Fibroblast of skin of left quadriceps (primary cell): ENCODE results near the gene KIF7.
A peak's percentile ranks its signal among the peaks of the same experiment; 100 is the strongest.

Experiments
- DNase-seq, 2 experiments: peaks; one replicate each; pipeline ENCODE4 v3.0.0-alpha.2; 2013; ENCODE audit warnings: low read depth in 2 of 2

Gene KIF7

DNA sequence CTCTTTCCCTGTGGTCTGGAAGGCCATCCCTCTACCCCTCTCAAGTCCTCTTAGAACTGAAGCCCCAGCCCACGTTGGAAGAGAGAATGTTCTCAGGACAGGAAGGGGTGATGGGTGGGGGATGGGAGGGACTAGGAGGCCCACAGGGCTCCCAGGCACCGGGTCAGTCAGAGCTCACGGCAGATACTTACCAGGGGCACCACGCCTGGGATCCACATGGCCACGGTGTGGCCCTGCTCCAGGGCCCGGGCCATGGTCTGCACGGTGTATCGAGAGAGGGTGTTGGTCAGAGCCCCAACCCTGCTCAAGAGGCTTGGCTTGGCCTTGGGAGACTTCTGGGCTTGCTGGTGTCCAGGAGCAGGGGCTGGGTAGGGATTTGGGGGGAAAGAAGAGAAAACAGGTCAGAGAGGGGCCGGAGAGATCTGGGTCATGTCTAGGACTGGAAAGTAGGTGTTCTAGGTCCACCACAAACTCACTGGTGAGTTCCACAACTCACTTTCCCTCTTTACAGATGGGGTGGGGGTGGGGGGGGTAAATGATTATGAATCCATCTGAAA is 14.1 kb upstream of the KIF7 start:
- no peak for DNase-seq

DNA sequence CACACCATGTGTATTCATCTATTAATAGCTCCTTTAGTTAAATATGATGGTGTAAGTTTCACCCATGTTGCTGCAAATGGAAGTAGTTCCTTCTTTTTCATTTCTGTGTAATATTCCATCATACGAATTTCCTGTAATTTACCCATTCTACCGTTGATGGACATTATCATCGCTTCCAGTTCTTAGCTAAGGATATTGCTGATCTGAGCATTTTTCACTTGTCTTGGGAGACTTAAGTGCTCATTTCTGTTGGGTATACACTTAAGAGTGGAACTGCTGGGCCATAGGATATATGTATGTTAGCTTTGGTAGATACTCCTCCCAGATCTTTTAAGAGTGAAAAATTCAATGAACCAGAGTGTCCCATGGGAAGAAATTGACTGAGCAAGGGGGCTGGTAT is 12.9 kb upstream of the KIF7 start:
- DNase-seq: no peak

DNA sequence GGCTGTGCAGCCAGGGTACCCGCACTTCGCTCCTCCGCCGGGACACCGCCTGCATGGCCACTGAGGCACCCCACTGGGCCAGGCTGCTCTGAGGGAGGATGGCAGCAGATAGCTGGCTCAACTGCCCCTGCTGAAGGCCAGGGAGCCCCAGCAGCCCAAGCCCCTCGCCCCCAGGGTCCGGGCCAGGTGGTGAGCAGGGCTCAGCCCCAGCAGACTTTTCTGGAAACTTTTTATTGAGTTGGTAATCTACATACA is 12.4 kb upstream of the KIF7 start:
- DNase-seq: no peak

DNA sequence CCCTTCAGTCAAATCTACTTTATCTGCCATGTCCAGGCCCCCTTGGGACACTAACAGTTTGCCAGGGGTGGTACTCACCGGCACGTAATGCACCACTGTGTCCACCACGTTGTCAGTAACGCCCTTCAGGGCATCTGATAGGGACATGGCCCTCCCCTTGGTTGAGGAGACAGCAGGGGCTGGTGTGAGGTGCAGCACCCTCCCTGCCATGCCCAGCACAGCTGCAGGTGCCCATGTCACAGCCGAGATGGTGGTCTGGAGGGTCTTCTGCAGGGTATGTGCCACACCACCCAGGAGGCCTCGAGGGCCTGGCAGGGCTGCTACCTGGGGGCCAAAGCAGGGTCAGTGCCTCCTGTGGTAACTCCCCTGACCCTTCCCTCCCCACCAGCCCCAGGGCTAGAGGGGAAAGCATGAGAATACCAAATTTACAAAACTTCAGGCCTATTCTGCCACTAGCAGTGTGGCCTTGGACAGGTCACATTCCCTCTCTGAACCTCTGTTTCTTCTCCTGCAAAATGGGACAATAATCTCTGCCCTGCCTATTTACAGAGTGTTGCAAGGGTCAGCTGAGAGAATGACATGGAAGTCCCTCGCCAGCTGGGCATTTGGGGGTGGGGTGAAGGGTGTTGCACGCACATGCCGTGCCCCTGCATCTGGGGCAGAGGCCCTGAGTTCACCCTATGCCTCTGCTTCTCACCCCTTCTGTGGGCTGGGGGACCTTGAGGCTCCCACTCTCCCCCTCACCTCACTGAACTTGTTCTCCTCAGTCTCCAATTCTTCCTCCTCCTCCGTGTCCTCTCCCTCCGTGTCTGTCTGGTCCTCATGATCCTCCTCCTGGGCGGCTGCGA is 11.8 kb upstream of the KIF7 start:
- no peak for DNase-seq

DNA sequence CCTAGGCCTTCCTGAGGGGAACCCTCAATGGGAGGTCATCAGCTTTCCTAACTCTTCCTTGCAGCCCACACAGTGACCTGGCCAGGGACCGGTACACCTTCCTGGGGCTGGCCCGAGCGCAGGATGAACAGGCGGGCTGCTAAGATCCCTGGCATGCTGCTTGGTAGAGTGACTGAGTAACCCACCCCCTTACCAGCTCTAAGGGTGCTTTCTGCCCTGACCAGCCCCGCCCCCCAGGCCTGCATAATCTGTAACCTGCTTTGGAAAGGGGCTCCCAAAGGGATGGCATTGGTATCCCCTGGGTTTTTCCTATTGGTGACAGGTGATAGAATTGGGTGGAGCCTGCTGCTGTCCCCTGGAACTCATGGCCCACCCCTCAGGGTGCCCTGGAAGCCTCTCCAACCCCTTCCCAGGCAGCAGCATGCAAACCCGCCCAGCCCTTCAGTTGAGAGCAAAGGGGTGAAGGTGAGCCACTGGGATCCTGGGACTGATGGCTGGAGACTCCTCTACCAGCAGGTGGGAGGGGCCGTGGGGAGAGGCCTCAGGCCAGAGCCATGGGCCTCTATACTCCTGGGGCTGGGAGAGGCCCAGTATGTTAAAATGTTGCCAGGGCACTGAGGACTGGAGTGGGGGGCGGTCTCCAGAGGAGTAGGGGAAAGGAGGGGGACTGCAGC is 11.1 kb upstream of the KIF7 start:
- no peak for DNase-seq

DNA sequence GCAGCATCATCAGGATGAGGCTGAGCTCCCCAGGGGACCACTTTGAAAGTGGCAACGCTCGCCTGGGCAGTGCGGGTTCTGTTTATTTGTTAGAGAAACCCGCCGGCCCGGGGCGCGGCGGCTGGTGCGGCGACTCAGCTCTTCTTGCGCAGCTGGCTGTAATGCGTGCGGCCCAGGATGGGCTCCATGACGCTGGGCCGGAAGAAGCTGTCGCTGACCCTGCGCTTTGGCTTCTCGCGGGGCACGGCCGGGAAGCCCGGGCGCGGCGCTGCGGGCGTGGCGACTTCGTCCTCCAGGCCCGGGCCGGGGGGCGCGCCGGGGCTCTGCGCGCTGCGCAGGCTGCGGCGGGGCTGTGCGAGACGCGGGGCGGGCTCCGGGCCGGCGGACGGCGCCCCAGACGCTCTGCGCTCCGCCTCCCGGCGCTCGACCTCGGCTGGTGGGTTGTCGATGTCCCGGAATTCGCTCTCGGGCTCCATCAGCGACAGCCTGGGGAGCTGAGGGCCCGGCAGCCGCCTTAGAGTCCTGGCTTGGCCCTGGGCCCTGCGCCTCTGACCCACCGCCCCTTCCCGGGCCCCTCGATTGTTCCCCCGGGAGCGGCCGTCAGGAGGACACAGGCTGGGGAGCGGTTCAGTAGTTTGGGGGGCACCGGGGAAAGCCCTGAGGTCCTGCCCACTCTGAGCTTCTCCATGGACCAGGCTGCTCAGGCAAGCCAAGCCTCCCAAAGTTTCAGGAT is 10.3 kb upstream of the KIF7 start:
- no peak for DNase-seq

DNA sequence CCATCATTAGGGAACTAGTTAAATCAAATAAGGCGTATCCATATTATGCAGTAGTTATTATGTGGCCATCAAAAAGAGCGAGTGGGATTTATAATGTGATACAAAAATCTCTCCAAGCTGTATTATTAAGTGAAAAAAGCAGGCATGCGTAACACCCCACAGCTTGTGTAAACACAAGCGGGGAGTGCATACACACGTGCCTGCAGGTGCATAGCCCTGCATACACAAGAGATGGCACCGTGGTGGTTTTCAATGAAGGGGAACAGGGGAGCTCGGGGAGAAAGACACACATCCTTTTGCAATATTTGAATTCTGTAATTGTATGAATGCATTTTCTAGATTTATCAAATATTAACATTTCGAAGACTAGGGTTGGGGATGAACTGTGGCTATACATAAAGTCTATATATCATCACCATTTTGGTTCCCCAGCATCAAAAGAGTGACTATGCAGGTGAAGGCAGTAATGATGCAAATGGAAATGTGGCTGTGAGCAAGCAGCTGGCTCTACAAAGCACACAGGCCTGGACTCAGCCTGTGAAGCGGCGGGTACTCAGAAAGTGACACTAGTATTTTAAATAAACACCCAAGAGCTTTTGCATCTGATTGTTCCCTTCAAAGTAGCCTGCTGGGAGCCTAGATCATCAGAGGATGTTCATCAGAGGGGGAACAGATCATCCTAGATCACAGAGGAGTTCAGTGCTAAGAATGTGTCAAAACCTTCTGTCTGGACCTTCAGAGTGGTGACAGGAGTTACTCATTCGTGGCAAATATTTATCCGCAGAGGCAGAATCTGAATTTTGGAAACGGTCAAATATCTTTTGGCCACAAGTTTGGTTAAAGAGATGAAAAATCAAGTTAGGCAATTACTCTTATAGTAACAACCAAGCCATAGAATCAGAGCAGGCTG is 9.4 kb upstream of the KIF7 start:
- DNase-seq: no peak

DNA sequence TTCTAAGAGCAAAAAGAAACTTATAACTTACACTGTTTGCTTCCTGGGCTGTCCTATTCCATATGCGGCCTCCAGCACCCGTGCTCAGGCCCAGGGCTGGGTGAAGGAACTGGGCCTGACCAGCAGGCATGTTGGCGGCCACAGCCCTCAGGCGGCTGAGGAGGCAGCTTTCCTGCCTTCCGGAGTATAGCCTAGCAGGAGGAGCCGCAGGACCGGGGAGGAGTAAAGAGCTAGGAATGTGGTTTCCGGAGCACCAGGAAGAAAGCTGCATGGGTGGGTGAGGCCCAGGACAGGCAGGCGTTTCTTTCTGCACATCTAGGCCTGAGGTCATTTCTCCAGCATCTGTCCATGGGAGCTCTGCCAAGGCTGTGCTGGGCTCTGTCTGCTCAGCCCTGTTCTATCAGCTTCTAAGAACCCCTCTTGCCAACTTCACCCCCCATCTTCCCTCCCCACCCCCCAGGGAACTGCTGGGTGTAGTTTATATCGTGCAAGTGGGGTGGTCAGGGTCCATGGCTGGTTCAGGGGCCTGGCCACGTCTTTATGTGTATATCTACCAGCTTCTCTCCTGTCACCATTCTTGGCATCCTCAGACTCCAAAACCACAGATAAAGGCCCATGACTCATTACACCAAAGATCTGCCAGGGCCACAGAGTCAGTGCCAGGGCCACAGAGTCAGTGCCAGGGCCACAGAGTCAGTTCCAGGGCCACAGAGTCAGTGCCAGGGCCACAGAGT is 7.8 kb upstream of the KIF7 start:
- peak; percentile 75 for DNase-seq

DNA sequence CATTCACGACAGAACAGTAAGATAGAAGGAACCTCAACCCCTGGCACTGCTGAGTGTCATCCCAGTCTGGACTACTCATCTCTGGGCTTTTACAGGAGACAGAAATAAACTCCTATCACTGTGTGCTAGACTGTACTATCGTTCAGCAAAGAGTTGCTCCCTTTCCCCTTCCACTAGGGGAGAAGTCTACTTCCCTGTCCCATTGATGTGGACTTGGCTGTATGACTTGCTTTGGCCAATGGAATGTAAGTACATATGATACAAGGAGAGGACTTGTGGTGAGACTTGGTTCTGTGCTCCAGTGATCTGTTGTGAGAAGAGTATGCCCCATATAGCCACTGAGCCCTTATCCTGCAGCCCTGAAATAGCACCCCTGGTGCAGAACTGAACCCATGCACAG is 5.3 kb upstream of the KIF7 start:
- no peak for DNase-seq

DNA sequence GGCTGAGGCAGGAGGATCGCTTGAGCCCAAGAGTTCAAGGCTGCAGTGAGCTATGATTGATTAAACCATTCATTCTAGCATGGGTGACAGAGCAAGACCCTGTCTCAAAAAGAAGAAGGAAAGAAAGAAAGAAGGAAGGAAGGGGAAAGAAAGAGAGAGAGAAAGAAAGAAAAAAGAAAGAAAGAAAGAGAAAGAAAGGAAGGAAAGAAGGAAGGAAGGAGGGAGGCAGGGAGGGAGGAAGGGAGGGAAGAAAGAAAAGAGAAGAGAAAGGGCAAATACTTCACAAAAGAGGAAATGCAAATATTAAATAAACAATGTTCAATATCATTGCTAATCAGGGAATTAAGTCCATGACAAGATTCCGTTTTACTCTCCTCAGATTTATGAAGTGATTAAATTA is 4.0 kb upstream of the KIF7 start:
- no peak for DNase-seq

DNA sequence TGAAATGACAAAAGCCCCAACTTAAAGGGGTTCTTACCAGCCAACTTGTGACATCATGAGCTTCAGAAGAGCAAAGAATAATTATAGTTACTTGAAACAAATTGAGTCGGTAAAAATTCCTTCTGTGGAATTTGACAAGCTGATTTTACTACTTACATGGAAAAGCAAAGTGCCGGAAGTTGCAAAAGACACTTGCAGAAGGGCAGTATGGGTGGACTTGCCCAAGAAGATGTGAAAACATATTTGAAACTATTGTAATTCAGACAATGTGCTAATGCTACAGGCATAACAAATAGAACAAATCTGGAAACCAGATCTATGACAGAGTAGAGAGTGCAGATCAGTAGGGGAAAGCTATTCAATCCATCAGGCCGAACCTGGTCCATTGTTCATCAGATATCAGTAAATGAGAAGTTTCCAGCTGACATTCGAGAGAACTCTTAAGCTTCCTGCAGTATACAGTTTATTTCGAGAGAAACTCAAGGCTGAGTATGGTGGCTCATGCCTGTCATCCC is 2.5 kb upstream of the KIF7 start:
- no peak for DNase-seq

DNA sequence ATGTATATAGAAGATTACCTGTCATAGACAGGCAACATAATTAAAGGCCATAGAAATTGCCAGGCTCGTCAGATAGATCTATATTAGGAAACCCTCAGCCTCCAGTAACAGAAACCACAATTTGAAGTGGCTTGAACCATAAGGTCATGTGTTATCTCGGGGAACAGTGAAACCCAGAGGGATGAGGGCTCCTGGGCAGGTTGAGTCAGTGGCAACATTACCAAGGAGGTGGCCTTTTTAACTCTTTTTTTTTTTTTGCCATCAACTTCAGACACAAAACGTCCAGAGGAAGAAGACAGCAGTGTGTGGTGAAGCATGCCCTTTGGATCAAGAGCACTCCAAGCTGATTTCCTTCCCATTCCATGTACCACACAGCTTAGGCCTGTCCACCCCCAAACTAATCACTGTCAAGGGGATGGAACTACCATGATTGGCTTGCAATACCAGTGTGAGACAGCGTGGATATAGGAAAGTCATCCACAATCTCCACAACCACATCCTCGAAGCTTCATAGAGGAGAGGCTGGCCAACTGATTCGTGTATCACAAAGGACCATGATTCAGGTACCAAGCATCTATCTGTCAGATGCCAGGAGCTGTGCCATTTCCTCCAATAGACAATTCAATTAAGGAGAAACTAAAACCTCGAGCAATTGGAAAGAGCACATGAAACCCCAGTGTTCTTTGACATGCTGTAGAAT is 999 bp upstream of the KIF7 start:
- no peak for DNase-seq

DNA sequence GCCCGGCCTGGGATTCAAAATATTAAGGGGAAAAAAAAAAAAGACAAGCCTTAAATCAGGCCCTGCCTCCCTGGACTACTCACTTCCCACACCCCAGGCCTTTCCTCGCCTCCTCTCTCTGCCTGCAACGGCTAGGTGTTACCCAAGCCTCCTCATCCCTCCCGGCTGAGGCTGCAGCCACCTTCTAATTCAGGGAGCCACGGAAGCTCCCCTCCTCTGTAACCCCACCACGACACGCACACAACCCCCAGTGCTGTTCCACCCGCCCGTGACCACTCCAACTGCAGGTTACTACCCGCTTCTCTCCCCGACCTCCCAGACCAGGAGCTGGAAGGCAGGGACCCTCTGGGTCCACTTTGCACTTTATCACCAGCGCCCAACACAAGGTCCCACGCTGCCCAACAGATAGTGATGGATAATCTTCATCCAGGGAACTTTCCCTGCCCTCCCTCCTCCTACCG is 936 bp downstream of the KIF7 start:
- no peak for DNase-seq

DNA sequence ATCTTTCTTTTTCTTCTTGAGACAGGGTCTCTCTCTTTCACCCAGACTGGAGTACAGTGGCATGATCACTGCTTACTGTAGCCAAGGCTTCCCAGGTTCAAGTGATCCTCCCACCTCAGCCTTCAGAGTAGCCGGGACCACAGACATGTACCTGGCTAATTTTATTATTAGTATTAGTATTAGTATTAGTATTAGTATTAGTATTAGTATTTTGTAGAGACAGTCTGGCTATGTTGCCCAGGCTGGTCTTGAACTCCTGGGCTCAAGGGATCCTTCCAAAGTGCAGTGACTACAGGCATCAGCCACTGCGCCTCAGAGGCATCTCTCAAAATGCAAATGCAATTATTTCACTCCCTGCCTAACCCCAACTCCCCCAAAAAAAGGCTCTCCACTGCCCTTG is 1.7 kb downstream of the KIF7 start:
- DNase-seq: no peak

DNA sequence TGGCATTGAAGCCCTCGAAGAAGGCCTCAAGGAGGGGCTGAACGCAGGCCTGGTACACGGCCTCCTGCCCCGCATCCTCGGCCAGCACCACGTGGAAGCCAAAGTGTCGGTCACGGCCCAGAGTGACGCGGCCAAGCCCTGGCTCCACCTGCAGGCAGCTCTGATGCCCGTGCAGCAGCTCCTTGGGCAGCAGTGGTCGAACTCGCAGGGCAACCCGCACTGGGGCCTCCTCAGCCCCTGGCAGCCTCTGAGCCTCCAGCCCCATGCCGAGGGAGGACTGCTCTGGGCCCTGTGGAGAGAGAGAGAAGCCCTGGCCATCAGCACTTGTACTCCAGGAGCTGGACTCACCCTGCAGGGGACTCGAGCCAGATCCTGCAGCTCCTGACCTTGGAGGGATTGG is 2.6 kb downstream of the KIF7 start:
- DNase-seq: no peak

DNA sequence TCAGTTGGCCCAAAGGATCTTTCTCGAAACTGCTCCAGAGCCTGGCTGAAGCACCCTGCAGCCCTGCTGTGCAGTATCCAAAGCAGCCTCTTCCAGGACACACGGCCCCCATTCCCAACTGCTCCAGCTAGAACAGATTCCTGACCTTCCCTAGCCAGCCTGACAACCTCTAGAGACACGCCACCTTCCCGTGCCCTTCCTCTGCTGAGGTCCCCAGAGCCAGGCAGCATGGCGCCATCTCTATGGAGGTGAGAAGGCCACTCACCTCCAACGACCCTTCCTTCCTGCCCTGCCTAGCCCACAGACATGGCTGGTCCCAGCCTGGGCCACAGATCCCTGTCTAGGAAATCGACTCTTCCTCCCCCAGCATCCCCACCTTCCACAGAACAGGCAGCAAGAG is 3.1 kb downstream of the KIF7 start:
- no peak for DNase-seq

DNA sequence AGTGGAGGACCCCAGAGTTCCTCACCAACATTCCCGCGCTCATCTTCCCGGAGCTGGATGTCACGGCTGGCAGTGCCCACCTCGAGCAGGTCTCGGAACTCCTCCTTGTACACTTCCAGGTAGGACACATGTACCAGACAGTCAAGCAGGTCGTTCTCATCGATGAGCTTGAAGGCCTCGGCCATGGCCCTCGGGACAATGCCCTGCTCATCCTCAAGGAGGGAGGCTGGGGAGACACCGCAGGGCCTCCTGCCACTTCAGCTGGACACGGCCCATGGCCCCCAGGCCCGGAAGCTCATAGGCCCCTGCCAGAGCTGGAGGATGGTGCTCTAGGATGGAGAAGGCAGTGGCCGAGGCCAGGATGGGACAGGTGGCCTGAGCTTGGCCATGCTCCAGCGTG is 5.6 kb downstream of the KIF7 start:
- DNase-seq: no peak

DNA sequence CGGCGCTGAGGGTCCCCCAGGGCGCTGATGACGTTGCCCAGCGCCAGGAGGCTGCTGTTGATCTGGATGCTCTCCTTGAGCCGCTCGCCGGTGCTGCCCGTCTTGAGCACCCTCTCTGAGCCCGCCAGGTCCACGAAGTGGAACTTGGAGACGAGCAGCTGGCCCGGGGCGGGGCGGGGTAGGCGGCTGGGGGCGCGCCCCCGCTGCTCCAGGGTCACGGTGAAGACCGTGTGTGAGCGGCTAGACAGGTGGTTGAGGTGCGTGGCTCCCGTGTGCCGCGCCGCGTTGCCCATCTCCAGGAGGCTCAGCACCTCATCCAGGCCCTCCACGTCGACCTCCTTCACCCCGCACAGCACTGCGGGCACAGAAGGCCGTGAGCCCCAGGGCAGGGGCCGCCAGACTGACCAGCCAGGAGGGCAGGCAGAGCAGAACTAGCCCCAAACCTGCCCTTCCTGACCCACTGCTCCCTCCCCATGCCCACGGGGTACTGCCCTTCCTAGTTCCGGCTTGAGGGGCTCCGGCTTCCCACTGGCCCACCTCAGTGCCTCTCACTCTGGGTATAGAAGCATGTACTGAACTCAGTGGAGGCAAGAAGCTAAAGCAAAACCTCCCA is 6.1 kb downstream of the KIF7 start:
- no peak for DNase-seq

DNA sequence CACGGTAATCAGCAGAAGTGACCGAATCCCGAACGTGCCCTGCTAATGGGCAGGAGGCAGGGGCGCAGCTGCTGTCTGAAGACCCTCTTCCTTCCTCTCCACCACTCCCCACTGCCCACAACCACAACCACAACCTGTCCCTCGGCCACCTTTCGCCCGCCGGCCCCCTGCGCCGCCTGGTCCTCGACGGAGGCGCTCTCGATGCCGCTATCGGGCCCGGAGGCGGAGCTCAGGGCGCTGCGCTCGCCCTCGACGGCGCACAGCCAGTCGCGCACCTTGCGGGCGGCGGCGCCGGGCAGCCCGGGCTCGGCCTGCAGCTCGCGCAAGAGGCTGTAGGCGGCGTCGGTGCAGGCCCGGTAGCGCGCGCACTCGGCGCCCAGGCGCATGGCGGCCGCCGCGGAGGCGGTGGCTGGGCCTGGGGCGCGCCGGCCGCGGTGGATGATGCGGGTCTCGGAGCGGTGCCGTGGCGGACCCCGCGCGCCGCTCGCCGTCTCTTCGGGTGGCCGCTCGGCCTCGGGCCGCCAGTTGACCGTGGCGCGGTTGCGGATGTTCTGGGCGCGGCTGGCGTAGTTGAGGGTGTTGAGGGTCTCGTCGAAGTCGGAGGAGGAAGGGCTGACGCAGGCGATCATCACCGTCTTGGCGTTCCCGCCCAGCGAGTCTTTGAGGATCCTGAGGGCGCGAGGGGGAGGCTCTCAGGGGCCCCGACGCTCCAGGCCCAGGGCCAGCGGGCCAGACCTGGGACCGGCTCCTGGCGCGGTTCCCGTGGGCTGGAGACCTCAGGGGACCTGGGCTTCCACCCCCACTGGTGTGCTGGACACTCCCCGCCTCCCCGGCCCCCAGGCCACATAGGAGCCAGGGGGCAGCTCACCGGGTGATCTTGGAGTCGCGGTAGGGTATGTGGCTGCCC is 6.9 kb downstream of the KIF7 start:
- no peak for DNase-seq
